DND-41 (cell line): ENCODE results near the gene MRPL33.

Source experiments
- ATAC-seq: fragments of 200-7000 bp; cut with Tn5 transposase; 3 replicates; pipeline ENCODE4 v1.9.1; 2021; ENCODE audit warnings: low read depth; ENCODE audit not compliant: insufficient read depth
- DNase-seq: peaks from one replicate; pipeline ENCODE4 v3.0.0-alpha.2; 2020
- H2AFZ ChIP-seq: 2 replicates; pipeline ENCODE4 v1.6.0; 2012; ENCODE audit warnings: low read depth, low read length
- H3K27ac ChIP-seq: 2 replicates; pipeline ENCODE4 v1.5.1; 2012; ENCODE audit warnings: low read length, inconsistent platforms
- H3K27me3 ChIP-seq: fragments of 200-600 bp; sonication (generic); 2 replicates; pipeline ENCODE4 v1.6.0; 2012; ENCODE audit warnings: low read length, mild to moderate bottlenecking, inconsistent platforms; ENCODE audit not compliant: insufficient read depth, poor library complexity
- H3K36me3 ChIP-seq: 2 replicates; pipeline ENCODE4 v1.5.1; 2012; ENCODE audit warnings: low read length, inconsistent platforms; ENCODE audit not compliant: insufficient read depth
- H3K4me1 ChIP-seq: 2 replicates; pipeline ENCODE4 v1.5.1; 2012; ENCODE audit warnings: mild to moderate bottlenecking, low read length; ENCODE audit not compliant: insufficient read depth
- H3K4me2 ChIP-seq: 2 replicates; pipeline ENCODE4 v1.6.0; 2012; ENCODE audit warnings: mild to moderate bottlenecking, moderate library complexity, low read length, inconsistent platforms; ENCODE audit not compliant: insufficient read depth
- H3K4me3 ChIP-seq, 2 experiments: fragments of 200-600 bp in 1 of 2; shearing (Covaris generic) in 1 of 2; 2 replicates each; pipeline ENCODE4 v1.5.1; 2012 to 2016; ENCODE audit warnings: inconsistent platforms in 2 of 2, low read length in 2 of 2, mild to moderate bottlenecking in 2 of 2, low read depth in 1 of 2, moderate library complexity in 1 of 2
- H3K79me2 ChIP-seq: 2 replicates; pipeline ENCODE4 v1.6.0; 2012; ENCODE audit warnings: low read length, inconsistent platforms; ENCODE audit not compliant: insufficient read depth
- H3K9ac ChIP-seq: 2 replicates; pipeline ENCODE4 v1.6.0; 2012; ENCODE audit warnings: low read depth, mild to moderate bottlenecking, inconsistent platforms, low read length, moderate library complexity
- H3K9me3 ChIP-seq: 2 replicates; pipeline ENCODE4 v1.5.1; 2012; ENCODE audit warnings: low read length, moderate library complexity, mild to moderate bottlenecking, inconsistent platforms; ENCODE audit not compliant: insufficient read depth, severe bottlenecking
- H4K20me1 ChIP-seq: 2 replicates; pipeline ENCODE4 v1.6.0; 2012; ENCODE audit warnings: low read length; ENCODE audit not compliant: insufficient read depth
- EZH2 ChIP-seq: IDR thresholded peaks from 3 replicates; pipeline ENCODE4 v1.6.1; 2012; ENCODE audit warnings: borderline replicate concordance, low read depth, mild to moderate bottlenecking, moderate library complexity, low read length, inconsistent platforms; ENCODE audit not compliant: severe bottlenecking
- TF ChIP-seq, protein P1 (sequence below): IDR thresholded peaks from 2 replicates; pipeline ENCODE4 v1.5.1; 2012; ENCODE audit warnings: borderline replicate concordance, low read length, moderate library complexity, mild to moderate bottlenecking; ENCODE audit not compliant: poor library complexity, severe bottlenecking; ENCODE audit errors: extremely low read depth

The MRPL33 gene

GRCh38 chr2:27730261-27730662, 41.3 kb upstream of the MRPL33 start:
- no peak for DNase-seq
- Histone ChIP-seq H3K9me3 (no peaks in the 10 kb centered on the region), H3K27ac (no peak overlapping the region), H3K27me3 (no peaks in the 10 kb centered on the region), H3K36me3 (no peaks in the 10 kb centered on the region), H3K4me3 (no peak overlapping the region), H3K4me2 (no peak overlapping the region), H3K4me1 (no peaks in the 10 kb centered on the region), H3K79me2 (no peaks in the 10 kb centered on the region), H4K20me1 (no peaks in the 10 kb centered on the region), H2AFZ (no peak overlapping the region), H3K9ac (no peak overlapping the region)
- TF ChIP-seq EZH2: no peak
- TF ChIP-seq, protein P1, sequence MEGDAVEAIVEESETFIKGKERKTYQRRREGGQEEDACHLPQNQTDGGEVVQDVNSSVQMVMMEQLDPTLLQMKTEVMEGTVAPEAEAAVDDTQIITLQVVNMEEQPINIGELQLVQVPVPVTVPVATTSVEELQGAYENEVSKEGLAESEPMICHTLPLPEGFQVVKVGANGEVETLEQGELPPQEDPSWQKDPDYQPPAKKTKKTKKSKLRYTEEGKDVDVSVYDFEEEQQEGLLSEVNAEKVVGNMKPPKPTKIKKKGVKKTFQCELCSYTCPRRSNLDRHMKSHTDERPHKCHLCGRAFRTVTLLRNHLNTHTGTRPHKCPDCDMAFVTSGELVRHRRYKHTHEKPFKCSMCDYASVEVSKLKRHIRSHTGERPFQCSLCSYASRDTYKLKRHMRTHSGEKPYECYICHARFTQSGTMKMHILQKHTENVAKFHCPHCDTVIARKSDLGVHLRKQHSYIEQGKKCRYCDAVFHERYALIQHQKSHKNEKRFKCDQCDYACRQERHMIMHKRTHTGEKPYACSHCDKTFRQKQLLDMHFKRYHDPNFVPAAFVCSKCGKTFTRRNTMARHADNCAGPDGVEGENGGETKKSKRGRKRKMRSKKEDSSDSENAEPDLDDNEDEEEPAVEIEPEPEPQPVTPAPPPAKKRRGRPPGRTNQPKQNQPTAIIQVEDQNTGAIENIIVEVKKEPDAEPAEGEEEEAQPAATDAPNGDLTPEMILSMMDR: no peak
- ATAC-seq: no peak

- DNase-seq (no peak), ATAC-seq (no peak)
- Histone ChIP-seq H3K4me3 (no peak overlapping the region), H3K4me1 (no peaks in the 10 kb centered on the region), H3K27me3 (no peaks in the 10 kb centered on the region), H3K9ac (no peak overlapping the region), H3K36me3 (no peaks in the 10 kb centered on the region), H3K27ac (no peak overlapping the region), H4K20me1 (no peaks in the 10 kb centered on the region), H3K79me2 (no peaks in the 10 kb centered on the region), H3K4me2 (no peak overlapping the region), H3K9me3 (no peaks in the 10 kb centered on the region), H2AFZ (no peak overlapping the region)
- TF ChIP-seq, protein P1: no peak
- no peak for TF ChIP-seq EZH2
Observed at GRCh38 chr2:27730980-27731691, 40.4 kb upstream of the MRPL33 start.

GRCh38 chr2:27734305-27734704, 37.2 kb upstream of the MRPL33 start:
- ATAC-seq (no peak), DNase-seq (no peak)
- H3K4me2 ChIP-seq: no peak overlapping the region

More at GRCh38 chr2:27734305-27734704, 37.2 kb upstream of the MRPL33 start:
- Histone ChIP-seq H3K79me2 (no peaks in the 10 kb centered on the region), H3K9ac (no peak overlapping the region), H3K4me3 (no peak overlapping the region), H3K4me1 (no peaks in the 10 kb centered on the region), H3K9me3 (no peaks in the 10 kb centered on the region), H2AFZ (no peak overlapping the region), H4K20me1 (no peaks in the 10 kb centered on the region), H3K36me3 (no peaks in the 10 kb centered on the region), H3K27ac (no peak overlapping the region), H3K27me3 (no peaks in the 10 kb centered on the region)
- TF ChIP-seq EZH2: no peak
- TF ChIP-seq, protein P1: no peak
